HG03457 (cell line): ENCODE measurements around the gene ADIPOQ.
"Not testable (repeated sequence)": the region's sequence is repeated elsewhere in the genome, so short reads cannot be mapped to it uniquely, and the experiment has no call there.

Source experiments
- ATAC-seq: cut with Tn5 transposase; IDR thresholded peaks from one replicate; pipeline ENCODE4 v1.9.1; 2021; ENCODE audit warnings: moderate number of reproducible peaks; ENCODE audit not compliant: unreplicated experiment

Gene ADIPOQ

GRCh38 chr3:186870421-186871201 is 28.1 kb downstream of the ADIPOQ start:
- no peak for ATAC-seq

- no peak for ATAC-seq
These were observed 29.0 kb downstream of the ADIPOQ start for GRCh38 chr3:186871403-186871924.

GRCh38 chr3:186873796-186874195 is 31.3 kb downstream of the ADIPOQ start:
- not testable (repeated sequence) for ATAC-seq

- ATAC-seq: not testable (repeated sequence)
These were observed 31.7 kb downstream of the ADIPOQ start for GRCh38 chr3:186874216-186874615.

GRCh38 chr3:186874841-186875240 is 32.3 kb downstream of the ADIPOQ start:
- not testable (repeated sequence) for ATAC-seq

- no peak for ATAC-seq
These were observed 33.2 kb downstream of the ADIPOQ start for GRCh38 chr3:186875708-186876107.

- ATAC-seq: no peak
These were observed 37.3 kb downstream of the ADIPOQ start for GRCh38 chr3:186879781-186880180.

- ATAC-seq: no peak
These were observed 37.9 kb downstream of the ADIPOQ start for GRCh38 chr3:186880406-186880805.

GRCh38 chr3:186882150-186882524 is 39.6 kb downstream of the ADIPOQ start:
- ATAC-seq: no peak

GRCh38 chr3:186882881-186883685 is 40.6 kb downstream of the ADIPOQ start:
- no peak for ATAC-seq

- ATAC-seq: no peak
These were observed 41.2 kb downstream of the ADIPOQ start for GRCh38 chr3:186883686-186884058.

GRCh38 chr3:186884868-186885267 is 42.4 kb downstream of the ADIPOQ start:
- not testable (repeated sequence) for ATAC-seq

GRCh38 chr3:186886202-186886981 is 43.9 kb downstream of the ADIPOQ start:
- no peak for ATAC-seq

GRCh38 chr3:186887507-186887938 is 45.0 kb downstream of the ADIPOQ start:
- ATAC-seq: not testable (repeated sequence)

- no peak for ATAC-seq
These were observed 46.1 kb downstream of the ADIPOQ start for GRCh38 chr3:186888569-186888968.

GRCh38 chr3:186889698-186890097 is 47.2 kb downstream of the ADIPOQ start:
- ATAC-seq: not testable (repeated sequence)

GRCh38 chr3:186890911-186891310 is 48.4 kb downstream of the ADIPOQ start:
- no peak for ATAC-seq

GRCh38 chr3:186893071-186893470 is 50.6 kb downstream of the ADIPOQ start:
- not testable (repeated sequence) for ATAC-seq

- no peak for ATAC-seq
These were observed 52.9 kb downstream of the ADIPOQ start for GRCh38 chr3:186895406-186895805.

GRCh38 chr3:186896006-186896405 is 53.5 kb downstream of the ADIPOQ start:
- no peak for ATAC-seq

- ATAC-seq: no peak
These were observed 54.4 kb downstream of the ADIPOQ start for GRCh38 chr3:186896875-186897274.
